ENCODE results near the gene BMF. TPM values are rescaled to one million over a fixed set of nuclear protein-coding genes. Genes with fewer than 3 reads are reported as not detected.
"Not testable (repeated sequence)": the region's sequence is repeated elsewhere in the genome, so short reads cannot be mapped to it uniquely, and the experiment has no call there.

Gene BMF
- polyA plus RNA-seq, 2 of the 4 experiments (the other 2 are of a cell fraction) = 1.4 to 1.6 TPM

- FAIRE-seq = no peak
- 80% methylated on average over 7 of the region's 7 CpGs for WGBS (ENCODE audit: missing lambda C conversion rate)
These were observed 17.3 kb upstream of the BMF start for GRCh38 chr15:40125950-40126349.

GRCh38 chr15:40124807-40125285, 16.2 kb upstream of the BMF start:
- H3K9me3 ChIP-seq; H3K4me1 ChIP-seq; H3K4me2 ChIP-seq; H3K4me3 ChIP-seq; ATAC-seq; H3K27ac ChIP-seq; DNase-seq (ENCODE audit: low read depth in 1 of 2, low spot score in 1 of 2); FAIRE-seq; POLR2A ChIA-PET: not testable (repeated sequence)
- WGBS (ENCODE audit: missing lambda C conversion rate) = 75% methylated on average over 5 of the region's 5 CpGs
- CTCF ChIA-PET = interaction anchor here (1.9 kb wide), 1 partner anchor 20 kb away, joined by 6 read pairs; no protein-coding TSS in a partner anchor

More at GRCh38 chr15:40125950-40126349, 17.3 kb upstream of the BMF start:
- ATAC-seq = no peak
- H3K4me2 ChIP-seq = no peak overlapping the region
- H3K4me3 ChIP-seq = no peak overlapping the region
- no peaks in the 10 kb centered on the region for H3K4me1 ChIP-seq
- H3K27ac ChIP-seq = no peak overlapping the region
- ChIA-PET POLR2A (interaction anchor here (0.5 to 0.6 kb wide), 2 partner anchors 27 to 67 kb away, joined by 4 read pairs; no protein-coding TSS in a partner anchor), CTCF (no interaction called here)
- DNase-seq (ENCODE audit: low read depth in 1 of 2, low spot score in 1 of 2) = no peak
- no peaks in the 10 kb centered on the region for H3K9me3 ChIP-seq
- no peak for TF ChIP-seq PBX3 (IDR thresholded peaks at IDR 0.05)
- TF ChIP-seq ZNF302 (CRISPR knock-in tag; IDR thresholded peaks at IDR 0.05) = no peak
- TF ChIP-seq FOXS1 (CRISPR knock-in tag; IDR thresholded peaks at IDR 0.05) = no peak
- no peak for TF ChIP-seq HMGXB4 (CRISPR knock-in tag; IDR thresholded peaks at IDR 0.05; ENCODE audit: borderline replicate concordance)
- no peak for TF ChIP-seq POLR2AphosphoS2 (conservative IDR thresholded peaks at IDR 0.05; ENCODE audit: low read length)
- no peak for TF ChIP-seq ESRRA (IDR thresholded peaks at IDR 0.05; ENCODE audit: borderline replicate concordance, low read length)
- TF ChIP-seq EP300 (IDR thresholded peaks at IDR 0.05) = no peak
- no peak for TF ChIP-seq EHMT2 (IDR thresholded peaks at IDR 0.05; ENCODE audit: low read depth)
- no peak for TF ChIP-seq HEYL (CRISPR knock-in tag; IDR thresholded peaks at IDR 0.05)
- no peak for TF ChIP-seq RARB (CRISPR knock-in tag; IDR thresholded peaks at IDR 0.05)
- no peak for TF ChIP-seq GATA3 (IDR thresholded peaks at IDR 0.05; ENCODE audit: borderline replicate concordance)
- no peak for TF ChIP-seq CEBPB (IDR thresholded peaks at IDR 0.05)
- TF ChIP-seq POLR2A (IDR thresholded peaks at IDR 0.05; ENCODE audit: low read length) = no peak
- no peak for TF ChIP-seq CTCF (IDR thresholded peaks at IDR 0.05)
- no peak for TF ChIP-seq CBX8 (IDR thresholded peaks at IDR 0.05)
- TF ChIP-seq HOXB13 (CRISPR knock-in tag; IDR thresholded peaks at IDR 0.05; ENCODE audit: low read depth) = no peak
- TF ChIP-seq CHD2 (IDR thresholded peaks at IDR 0.05; ENCODE audit: low read length, partially characterized antibody) = no peak

- CTCF ChIA-PET = interaction anchor here (1.2 to 1.9 kb wide), 2 partner anchors 10 to 19 kb away, joined by 3 to 6 read pairs; no protein-coding TSS in a partner anchor
- H3K27ac ChIP-seq; H3K4me3 ChIP-seq; H3K9me3 ChIP-seq; ATAC-seq; DNase-seq (ENCODE audit: low read depth in 1 of 2, low spot score in 1 of 2); H3K4me2 ChIP-seq; H3K4me1 ChIP-seq; POLR2A ChIA-PET; FAIRE-seq: not testable (repeated sequence)
- 89% methylated on average over 3 of the region's 3 CpGs for WGBS (ENCODE audit: missing lambda C conversion rate)
These were observed 15.7 kb upstream of the BMF start for GRCh38 chr15:40124333-40124732.

GRCh38 chr15:40123863-40124262, 15.2 kb upstream of the BMF start:
- FAIRE-seq; H3K9me3 ChIP-seq; H3K4me2 ChIP-seq; ATAC-seq; DNase-seq (ENCODE audit: low read depth in 1 of 2, low spot score in 1 of 2); H3K4me1 ChIP-seq; H3K4me3 ChIP-seq; H3K27ac ChIP-seq; POLR2A ChIA-PET: not testable (repeated sequence)
- WGBS (ENCODE audit: missing lambda C conversion rate) = 100% methylated on average over 3 of the region's 5 CpGs
- CTCF ChIA-PET = interaction anchor here (1.2 to 1.9 kb wide), 2 partner anchors 9 to 19 kb away, joined by 3 to 6 read pairs; no protein-coding TSS in a partner anchor

GRCh38 chr15:40122989-40123388, 14.3 kb upstream of the BMF start:
- WGBS (ENCODE audit: missing lambda C conversion rate) = 87% methylated on average over 1 of the region's 1 CpG
- FAIRE-seq; H3K27ac ChIP-seq; DNase-seq (ENCODE audit: low read depth in 1 of 2, low spot score in 1 of 2); ATAC-seq; H3K4me2 ChIP-seq; H3K9me3 ChIP-seq; H3K4me3 ChIP-seq; POLR2A ChIA-PET; H3K4me1 ChIP-seq: not testable (repeated sequence)
- CTCF ChIA-PET = interaction anchor here (1.2 to 1.9 kb wide), 2 partner anchors 9 to 18 kb away, joined by 3 to 6 read pairs; no protein-coding TSS in a partner anchor
